K562 (cell line): ENCODE measurements around the gene MAP1LC3A. TPM values are rescaled to one million over a fixed set of nuclear protein-coding genes. Genes with fewer than 3 reads are reported as not detected.
A peak's percentile ranks its signal among the peaks of the same experiment; 100 is the strongest.

Source experiments
- ATAC-seq: fragments of 200-7000 bp; cut with Tn5 transposase; 3 replicates; pipeline ENCODE4 v1.9.1; 2020; ENCODE audit warnings: moderate library complexity
- BruUV-seq: library from RNA; stranded (reverse); fragments of 400-500 nt; replicated peaks from 2 replicates; lab custom pipeline; 2021; lab: Mats Ljungman, UMichigan
- CTCF ChIA-PET: fragments of 300-600 bp; formaldehyde crosslinking; extraction: SDS; loops from one replicate; lab custom pipeline; 2021; ENCODE audit warnings: low intra/inter-chr PET ratio; lab: Yijun Ruan, JAX
- POLR2A ChIA-PET: fragments of 300-600, 350-650 bp; sonication (Branson Sonifier 250); formaldehyde crosslinking; extraction: SDS; loops from one replicate; lab custom pipeline; 2021; ENCODE audit warnings: antibody characterized with exemption, inconsistent platforms; lab: Yijun Ruan, JAX
- DNase-seq, 4 experiments: peaks; one replicate each; pipeline versions ENCODE4 v3.0.0 to v3.0.0-alpha.2; 2011 to 2018; ENCODE audit warnings: low spot score in 3 of 4, mixed read lengths in 3 of 4; ENCODE audit errors: extremely low read depth in 1 of 4
- FAIRE-seq: peaks from 2 replicates; lab custom pipeline; 2011; peaks lifted over from hg19 to GRCh38; lab: Jason Lieb, UNC
- H2AFZ ChIP-seq: 2 replicates; pipeline ENCODE4 v1.6.0; 2011; ENCODE audit warnings: low read depth, low read length, control low read depth, inconsistent platforms
- H3K27ac ChIP-seq: fragments of 200-600 bp; 3 replicates; pipeline ENCODE4 v1.8.0; 2011; ENCODE audit warnings: low read depth, mild to moderate bottlenecking, control low read depth, inconsistent platforms, low read length, moderate library complexity, mixed read lengths; ENCODE audit errors: extremely low read depth
- H3K27me3 ChIP-seq, 2 experiments: fragments of 300-600 bp in 1 of 2; 2 replicates in 1 of 2; 3 replicates in 1 of 2; pipeline versions ENCODE4 v1.6.0 to v1.8.0; 2011; ENCODE audit warnings: inconsistent platforms in 2 of 2, low read length in 2 of 2, mild to moderate bottlenecking in 1 of 2, mixed read lengths in 1 of 2, moderate library complexity in 1 of 2; ENCODE audit not compliant: control insufficient read depth in 2 of 2, insufficient read depth in 2 of 2
- H3K36me3 ChIP-seq: fragments of 300-600 bp; 3 replicates; pipeline ENCODE4 v1.8.0; 2011; ENCODE audit warnings: mild to moderate bottlenecking, low read length, inconsistent platforms; ENCODE audit not compliant: control insufficient read depth, insufficient read depth
- H3K4me1 ChIP-seq, 2 experiments: fragments of 200-600 bp in 1 of 2; replicated peaks in 1 of 2; 2 replicates in 1 of 2; 3 replicates in 1 of 2; pipeline versions ENCODE4 v1.5.1 to v1.8.0; 2011; ENCODE audit warnings: inconsistent platforms in 2 of 2, low read length in 2 of 2, mild to moderate bottlenecking in 1 of 2, mixed read lengths in 1 of 2, moderate library complexity in 1 of 2; ENCODE audit not compliant: control insufficient read depth in 2 of 2, insufficient read depth in 2 of 2
- H3K4me2 ChIP-seq: 2 replicates; pipeline ENCODE4 v1.6.1; 2011; ENCODE audit warnings: low read length, control low read depth, inconsistent platforms, mixed read lengths; ENCODE audit not compliant: insufficient read depth
- H3K4me3 ChIP-seq: fragments of 200-600 bp; sonication (generic), shearing (Covaris generic); 2 replicates; pipeline ENCODE4 v1.5.1; 2016; ENCODE audit warnings: control low read depth, inconsistent platforms
- H3K79me2 ChIP-seq: fragments of 200-600 bp; 3 replicates; pipeline ENCODE4 v1.8.0; 2011; ENCODE audit warnings: low read length, inconsistent platforms; ENCODE audit not compliant: control insufficient read depth, insufficient read depth
- H3K9ac ChIP-seq, 2 experiments: 2 replicates each; pipeline versions ENCODE4 v1.6.0 to v1.6.1; 2011; ENCODE audit warnings: low read depth in 2 of 2, low read length in 2 of 2, control low read depth in 1 of 2, inconsistent platforms in 1 of 2, mild to moderate bottlenecking in 1 of 2, mixed read lengths in 1 of 2; ENCODE audit not compliant: insufficient read depth in 1 of 2
- H3K9me1 ChIP-seq: one replicate; pipeline ENCODE4 v1.6.0; 2011; ENCODE audit warnings: inconsistent platforms, mild to moderate bottlenecking, low read length, moderate library complexity; ENCODE audit not compliant: control insufficient read depth, insufficient read depth
- H3K9me3 ChIP-seq: replicated peaks from 2 replicates; pipeline ENCODE4 v1.5.1; 2011; ENCODE audit warnings: low read depth, low read length, inconsistent platforms; ENCODE audit not compliant: control insufficient read depth, insufficient read depth
- H4K20me1 ChIP-seq: replicated peaks from 2 replicates; pipeline ENCODE4 v1.6.1; 2011; ENCODE audit warnings: low read length, inconsistent platforms, mixed read lengths; ENCODE audit not compliant: control insufficient read depth, insufficient read depth
- CREB5 ChIP-seq: fragments of 250-450 bp; sonication (Bioruptor Pico); IDR thresholded peaks from 2 replicates; pipeline ENCODE4 v1.5.0; 2020; ENCODE audit warnings: mild to moderate bottlenecking
- ETS1 ChIP-seq: conservative IDR thresholded peaks from 2 replicates; pipeline ENCODE4 v1.6.1; 2011; ENCODE audit warnings: low read depth, mild to moderate bottlenecking, low read length; ENCODE audit not compliant: control insufficient read depth
- KLF6 ChIP-seq: fragments of 250-450 bp; sonication (Bioruptor Pico); IDR thresholded peaks from 2 replicates; pipeline ENCODE4 v1.4.0; 2020; ENCODE audit warnings: mild to moderate bottlenecking, moderate library complexity, borderline replicate concordance
- ZKSCAN1 ChIP-seq: fragments of 150-350 bp; IDR thresholded peaks from 2 replicates; pipeline ENCODE4 v1.6.1; 2016; ENCODE audit warnings: low read depth, low read length
- ZNF174 ChIP-seq: fragments of 250-450 bp; sonication (Bioruptor Pico); IDR thresholded peaks from 2 replicates; pipeline ENCODE4 v1.4.0; 2020; ENCODE audit warnings: mild to moderate bottlenecking
- ZNF431 ChIP-seq: sonication (generic); formaldehyde crosslinking; IDR thresholded peaks from 2 replicates; pipeline ENCODE4 v1.8.0; 2022; ENCODE audit warnings: mild to moderate bottlenecking, missing genetic modification reagents
- ZNF644 ChIP-seq: fragments of 200-800 bp; sonication (Bioruptor generic); IDR thresholded peaks from 2 replicates; pipeline ENCODE4 v1.6.1; 2016; ENCODE audit warnings: low read depth, missing genetic modification characterization, missing compliant biosample characterization
- WGBS: fragments of 100-300 bp; shearing (Covaris generic); methylation state at CpG from one replicate; pipeline ENCODE4 v1.1.6; 2016; ENCODE audit warnings: low coverage, mixed read lengths; ENCODE audit not compliant: insufficient coverage; ENCODE audit errors: missing lambda C conversion rate; 5-methylcytosine and 5-hydroxymethylcytosine counted together
- in situ Hi-C: fragments of 300-500 bp; cut with MboI; formaldehyde crosslinking; loops from 4 replicates; pipeline ENCODE4 v1.15.0; 2018; ENCODE audit warnings: inconsistent platforms, mixed read lengths
- intact Hi-C: fragments of 100-400 bp; cut with micrococcal nuclease; formaldehyde crosslinking; loops from 2 replicates; pipeline ENCODE4 v1.14.2; 2022
- polyA plus RNA-seq, 8 experiments: library from polyadenylated mRNA; depleted of rRNA in 4 of 8; stranded (reverse) in 5 of 8; unstranded in 3 of 8; fragments of >200 nt; fragmentation: Nextera tagmentation in 2 of 8; fragmentation: Illumina TruSeq in 1 of 8; extraction: Ambion mirVana in 2 of 8; extraction: Trizol in 1 of 8; gene quantifications; 2 replicates each; pipeline versions ENCODE4 v1.2.1 to v1.2.3, GENCODE V29; 2011 to 2014; ENCODE audit warnings: inconsistent platforms in 1 of 8, missing spikeins in 1 of 8
- total RNA-seq, 7 experiments: library from RNA; depleted of rRNA in 6 of 7; stranded (reverse); fragments of >200 nt in 6 of 7; fragmentation: Illumina TruSeq in 2 of 7; extraction: Trizol in 2 of 7; gene quantifications; 2 replicates each; pipeline versions ENCODE4 v1.2.1 to v1.2.3, GENCODE V29; 2011 to 2021; ENCODE audit warnings: low replicate concordance in 1 of 7

MAP1LC3A gene
- total and polyA plus RNA-seq, 9 of the 15 experiments (the other 6 are each of a cell fraction or from before 2014, with no cell fraction given), result 0.27 to 0.38 TPM; not detected in 7

GRCh38 chr20:34546751-34547181 is 11.8 kb upstream of the MAP1LC3A start:
- TF ChIP-seq ZNF431 (CRISPR knock-in tag), result no peak
- WGBS, result 68% methylated on average over 8 of the region's 11 CpGs
- DNase-seq (no peak), ATAC-seq (no peak), FAIRE-seq (no peak)
- H2AFZ ChIP-seq, result no peak overlapping the region
- no peaks in the 10 kb centered on the region for H3K9me3 ChIP-seq
- no peak overlapping the region for H3K4me3 ChIP-seq
- no peaks in the 10 kb centered on the region for H3K79me2 ChIP-seq
- H3K9me1 ChIP-seq, result peaks cover 10% of the 10 kb centered on the region
- no peak overlapping the region for H3K27ac ChIP-seq
- intact Hi-C loops, result no loop called here
- in situ Hi-C loops, result no loop called here
- BruUV-seq, result no TSS peak
- peaks cover 8 to 20% of the 10 kb centered on the region in 2 experiments; a peak in 4 of 5 replicates for H3K4me1 ChIP-seq
- no peaks in the 10 kb centered on the region for H3K36me3 ChIP-seq
- H3K27me3 ChIP-seq, result no peaks in the 10 kb centered on the region; a peak in 1 of 5 replicates
- H3K9ac ChIP-seq, result peak overlapping the region in 1 of 2 experiments; percentile 50; a peak in 1 of 4 replicates
- CTCF ChIA-PET, result no interaction called here
- POLR2A ChIA-PET, result interaction anchor here (1.3 kb wide), 1 partner anchor 8 kb away, joined by 3 read pairs; no protein-coding TSS in a partner anchor
- H3K4me2 ChIP-seq, result no peak overlapping the region
- no peaks in the 10 kb centered on the region for H4K20me1 ChIP-seq

- POLR2A ChIA-PET, result interaction anchor here (1.1 to 1.4 kb wide), 3 partner anchors 9 to 19 kb away, joined by 3 read pairs; no protein-coding TSS in a partner anchor
- H3K4me1 ChIP-seq, result peaks cover 8 to 20% of the 10 kb centered on the region in 2 experiments; a peak in 4 of 5 replicates
- no peak overlapping the region for H3K9ac ChIP-seq
- BruUV-seq, result no TSS peak
- H3K9me3 ChIP-seq, result no peaks in the 10 kb centered on the region
- H3K27ac ChIP-seq, result no peak overlapping the region
- H3K9me1 ChIP-seq, result peaks cover 10% of the 10 kb centered on the region
- intact Hi-C loops, result no loop called here
- H3K4me3 ChIP-seq, result no peak overlapping the region
- ATAC-seq, result no peak; the same call in 2 of the 3 replicates
- CTCF ChIA-PET, result no interaction called here
- in situ Hi-C loops, result no loop called here
- no peak for TF ChIP-seq ZNF174 (CRISPR knock-in tag)
- no peak for TF ChIP-seq ZNF644
- no peak for TF ChIP-seq CREB5 (CRISPR knock-in tag)
- TF ChIP-seq ETS1, result no peak
- no peak for TF ChIP-seq ZKSCAN1
- no peak for TF ChIP-seq KLF6 (CRISPR knock-in tag)
- no peak overlapping the region for H3K4me2 ChIP-seq
- no peak for FAIRE-seq
- no peaks in the 10 kb centered on the region for H3K79me2 ChIP-seq
- no peaks in the 10 kb centered on the region; a peak in 1 of 5 replicates for H3K27me3 ChIP-seq
- no peak for DNase-seq
- no peaks in the 10 kb centered on the region for H3K36me3 ChIP-seq
- H4K20me1 ChIP-seq, result no peaks in the 10 kb centered on the region
- H2AFZ ChIP-seq, result no peak overlapping the region
- 52% methylated on average over 19 of the region's 22 CpGs for WGBS
Measured at GRCh38 chr20:34547844-34548613, 10.5 kb upstream of the MAP1LC3A start.
